Amniotic stem cell (primary cell): ENCODE results near the gene GAPDHS.
A peak's percentile ranks its signal among the peaks of the same experiment; 100 is the strongest.

Source experiments
- DNase-seq: peaks from one replicate; lab custom pipeline; 2025; lab: John Stamatoyannopoulos, UW

The GAPDHS gene

GRCh38 chr19:35510626-35510964 lies 22.7 kb upstream of the GAPDHS start:
- DNase-seq, result no peak

GRCh38 chr19:35511337-35511736 lies 21.9 kb upstream of the GAPDHS start:
- no peak for DNase-seq

DNA sequence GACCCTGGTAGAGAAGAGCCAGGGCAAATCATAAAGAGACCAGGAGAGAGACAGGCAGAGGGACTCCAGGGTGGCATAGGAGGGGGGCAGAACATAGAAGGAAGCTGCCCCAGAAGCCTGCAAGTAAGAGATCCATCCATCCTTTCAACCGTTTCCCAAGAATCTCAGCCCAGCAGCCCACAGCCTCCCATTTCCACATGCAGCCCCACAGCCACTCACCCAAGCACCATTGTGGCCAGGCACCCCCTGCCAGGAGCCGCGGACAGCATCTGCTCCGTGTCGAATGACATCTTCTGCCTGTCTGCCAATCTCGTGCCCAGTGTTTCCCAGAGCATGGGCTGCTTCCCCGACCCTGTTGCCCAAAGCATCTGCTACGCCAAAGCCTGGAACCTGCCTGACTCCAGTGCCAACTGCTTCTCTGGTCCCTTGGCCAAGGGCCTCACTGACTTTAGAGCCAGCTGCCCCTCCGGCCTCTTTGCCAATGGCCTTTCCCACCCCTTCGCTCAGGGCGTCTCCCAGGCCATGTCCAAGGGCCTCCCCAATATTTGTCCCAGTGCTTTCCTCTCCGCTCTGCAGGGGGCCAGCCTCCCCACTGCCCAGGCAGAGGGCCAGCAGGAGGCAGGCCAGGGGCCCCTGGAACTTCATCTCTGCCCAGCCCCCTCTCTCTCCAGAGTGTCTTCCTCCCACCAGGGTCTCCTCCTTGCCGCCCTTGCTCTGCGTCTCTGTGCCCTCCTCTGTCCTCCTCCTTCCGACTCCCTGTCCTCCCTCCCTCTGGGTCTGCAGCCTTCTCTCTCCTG lies 20.2 kb upstream of the GAPDHS start:
- DNase-seq, result no peak

DNA sequence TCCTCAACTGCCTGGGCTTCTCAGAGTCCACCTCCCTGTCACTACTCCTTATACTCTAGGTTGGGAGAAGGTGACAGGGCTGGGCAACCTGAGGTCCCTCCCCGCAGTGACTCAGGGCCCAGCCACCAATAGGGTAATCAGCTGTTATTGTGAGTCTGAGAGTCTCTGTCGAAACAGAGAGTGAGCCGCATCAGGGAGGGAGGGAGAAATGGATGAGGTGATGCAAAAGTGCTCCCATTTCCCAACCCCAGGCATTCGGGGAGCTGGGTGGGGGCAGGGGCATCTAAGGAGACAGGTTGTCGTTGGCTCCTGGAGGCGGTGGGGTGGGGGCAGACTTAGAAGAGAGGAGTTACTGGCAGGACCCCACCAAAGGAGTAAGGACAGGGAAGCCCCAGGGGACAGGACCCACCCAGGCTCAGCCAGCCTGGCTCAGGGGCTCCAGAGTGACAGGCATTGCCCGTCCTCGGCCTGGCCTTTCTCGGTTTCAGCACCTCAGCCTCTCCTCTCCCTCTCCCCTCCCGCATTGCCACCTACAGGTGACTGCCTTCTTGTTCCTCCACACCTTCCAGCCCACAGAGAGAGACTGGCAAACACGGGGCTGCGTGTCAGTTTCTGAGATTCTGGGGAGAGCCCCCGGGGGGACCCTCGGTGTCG lies 19.5 kb upstream of the GAPDHS start, which contains the start of gene DMKN:
TSS of gene DMKN (minus strand) at position 22 of the 654 bp plus-strand sequence. CDS start 174 bp downstream, outside the sequence.
- DNase-seq, result no peak

DNA sequence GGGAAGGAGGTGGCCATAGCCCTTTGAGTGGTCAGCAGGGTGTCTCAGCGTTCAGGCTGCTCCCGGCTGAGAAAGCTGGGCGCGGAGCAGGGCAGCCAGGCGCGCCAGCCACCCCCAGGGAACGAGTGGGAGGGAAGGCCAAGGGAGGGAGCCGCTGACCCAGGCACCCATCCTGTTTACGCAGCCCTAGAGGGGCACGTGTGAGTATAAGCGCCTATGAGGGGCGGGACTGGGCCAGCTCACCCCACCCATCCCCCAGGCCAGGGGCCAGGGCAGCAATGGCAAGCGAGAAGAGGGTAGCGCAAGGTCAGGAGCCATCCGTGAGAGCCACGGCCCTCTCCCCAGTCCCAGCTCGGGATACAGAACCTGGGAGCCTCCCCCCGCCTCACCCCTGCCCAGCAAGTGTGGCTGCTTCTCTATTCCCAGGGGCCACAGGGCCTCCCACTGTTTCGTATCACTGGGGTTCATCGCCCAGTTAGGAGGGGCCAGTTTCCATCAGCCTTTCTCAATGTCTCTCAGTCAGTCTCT lies 18.9 kb upstream of the GAPDHS start:
- DNase-seq, result no peak

DNA sequence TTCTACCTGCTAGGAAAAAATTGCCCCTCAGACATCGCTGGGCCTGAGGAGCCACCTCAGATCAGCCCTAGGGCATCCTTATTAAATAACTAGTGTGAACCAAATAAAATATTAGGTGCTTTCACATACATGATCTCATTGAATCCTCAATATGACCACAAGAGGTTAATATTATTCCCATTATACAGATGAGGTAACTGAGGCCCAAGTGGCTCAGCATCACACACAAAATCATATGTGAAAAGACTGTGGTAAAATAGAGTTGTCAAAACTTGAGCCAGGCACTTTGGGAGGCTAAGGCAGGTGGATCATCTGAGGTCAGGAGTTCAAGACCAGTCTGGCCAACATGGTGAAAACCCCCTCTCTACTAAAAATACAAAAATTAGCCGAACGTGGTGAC lies 16.9 kb upstream of the GAPDHS start:
- DNase-seq, result no peak

- no peak for DNase-seq
These were observed 15.9 kb upstream of the GAPDHS start for GRCh38 chr19:35517342-35517741.

DNA sequence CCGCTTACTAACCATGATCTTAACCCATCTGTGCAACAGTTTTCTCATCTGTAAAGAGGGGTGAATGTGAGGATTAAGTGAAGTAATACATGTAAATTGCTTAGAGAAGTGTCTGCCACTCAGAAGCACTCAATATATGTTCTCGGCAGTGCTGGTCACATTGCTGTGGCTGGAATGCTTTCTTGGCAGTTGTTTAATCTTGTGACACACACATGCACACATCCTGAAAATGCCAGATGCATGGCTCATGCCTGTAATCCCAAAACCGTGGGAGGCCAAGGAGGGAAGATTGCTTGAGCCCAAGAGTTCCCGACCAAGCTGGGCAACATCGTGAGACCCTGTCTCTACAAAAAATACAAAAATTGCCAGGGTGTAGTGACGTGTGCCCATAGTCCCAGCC lies 14.9 kb upstream of the GAPDHS start:
- DNase-seq, result peak; percentile 61

DNA sequence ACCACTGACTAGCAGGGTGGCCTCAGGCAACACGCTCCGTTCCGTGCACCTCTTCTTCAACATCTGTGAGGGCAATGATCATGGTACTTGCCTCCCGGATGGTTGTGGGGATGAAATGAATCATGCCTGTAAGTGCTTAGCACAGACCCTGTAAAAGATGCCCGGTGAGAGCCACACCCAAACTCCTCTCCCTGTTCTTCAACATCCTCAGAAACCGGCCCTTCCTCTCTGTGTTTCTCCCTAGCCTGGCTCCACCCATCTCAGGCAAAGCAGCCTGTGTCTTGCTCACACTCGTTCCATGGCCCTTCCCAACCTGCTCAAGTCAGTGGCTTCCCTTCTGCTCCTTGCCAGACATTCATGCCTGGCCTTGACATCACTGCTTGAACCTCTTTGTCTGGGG lies 14.0 kb upstream of the GAPDHS start:
- DNase-seq, result no peak

GRCh38 chr19:35521124-35521743 lies 12.0 kb upstream of the GAPDHS start:
- DNase-seq, result no peak

- DNase-seq, result no peak
These were observed 10.4 kb upstream of the GAPDHS start for GRCh38 chr19:35522745-35523327.

DNA sequence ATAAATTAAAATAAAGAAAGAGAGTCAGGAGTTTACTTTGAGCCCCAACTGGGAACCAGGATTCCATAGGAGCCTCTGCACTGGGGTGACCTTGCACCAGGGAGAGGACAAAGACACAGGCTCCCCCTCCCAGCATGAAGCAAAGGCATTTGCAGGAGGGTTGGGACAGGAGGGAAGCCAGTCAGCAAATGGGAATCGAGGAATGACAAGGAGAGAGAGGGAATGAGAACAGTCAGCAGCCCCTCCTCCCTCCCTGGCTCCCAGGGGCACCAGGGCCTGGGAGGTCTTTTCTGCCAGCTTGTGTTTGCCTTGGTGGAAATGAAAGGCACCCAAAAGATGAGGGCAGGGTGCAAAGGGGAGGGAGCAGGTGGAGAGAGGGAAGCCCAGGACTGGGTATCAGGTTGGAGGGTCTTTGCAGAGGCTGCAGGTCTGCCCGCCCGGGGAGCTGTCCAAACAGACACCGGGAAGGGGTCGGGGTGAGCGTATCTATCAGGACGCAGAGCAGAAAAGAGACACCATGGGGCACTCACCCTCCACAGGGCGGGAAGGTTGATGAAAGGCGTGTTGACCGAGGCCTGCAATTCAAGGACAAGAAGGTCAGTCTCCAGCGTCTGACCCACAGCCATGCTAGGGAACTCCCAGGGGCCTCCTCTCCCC lies 8.9 kb upstream of the GAPDHS start:
- no peak for DNase-seq

GRCh38 chr19:35525873-35526272 lies 7.4 kb upstream of the GAPDHS start:
- no peak for DNase-seq

DNA sequence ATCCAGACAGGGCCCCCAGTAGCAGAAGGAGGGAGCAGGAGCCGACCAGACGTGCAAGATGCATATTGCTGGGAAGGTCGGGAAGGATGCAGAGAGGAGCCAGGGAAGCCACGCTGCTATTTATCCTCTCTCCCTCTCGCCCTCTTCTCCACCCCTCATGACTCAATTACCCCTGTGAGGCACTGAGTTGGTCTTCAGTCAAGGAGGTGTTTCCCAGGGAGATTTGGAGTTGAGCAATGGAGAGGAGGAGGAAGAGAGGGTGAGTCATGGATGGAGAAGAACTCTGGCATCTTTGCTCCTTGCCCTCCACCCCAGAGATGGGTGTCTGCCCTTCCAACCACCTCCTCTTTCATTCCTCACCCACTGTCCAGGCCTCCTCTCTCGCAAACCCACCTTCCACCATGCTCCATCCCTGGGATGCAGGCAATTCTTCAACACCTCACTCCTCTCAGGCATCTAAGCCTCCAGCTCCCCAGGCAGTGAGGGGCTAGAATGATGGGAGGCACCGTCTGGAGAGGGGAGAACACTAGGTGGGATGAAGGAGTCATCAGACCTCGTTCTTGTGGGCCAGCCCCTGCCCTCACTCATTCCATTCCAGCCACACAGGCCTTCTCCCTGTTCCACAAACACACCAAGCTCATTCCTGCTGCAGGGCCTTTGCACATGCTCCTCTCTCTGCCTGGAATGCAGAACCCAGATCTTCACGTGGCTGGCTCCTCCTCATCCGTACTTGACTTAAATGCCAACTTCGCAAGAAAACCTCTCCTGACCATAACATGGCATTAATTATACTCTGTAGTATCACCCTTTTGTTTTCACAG lies 4.8 kb upstream of the GAPDHS start, which contains the start of gene SBSN:
TSS of gene SBSN (minus strand) at position 94 of the 821 bp plus-strand sequence. CDS start at position 64, 30 bp downstream.
- DNase-seq, result peak; percentile 10

- no peak for DNase-seq
These were observed 3.7 kb upstream of the GAPDHS start for GRCh38 chr19:35529241-35530218.

- no peak for DNase-seq
These were observed 2.0 kb upstream of the GAPDHS start for GRCh38 chr19:35531291-35531690.

DNA sequence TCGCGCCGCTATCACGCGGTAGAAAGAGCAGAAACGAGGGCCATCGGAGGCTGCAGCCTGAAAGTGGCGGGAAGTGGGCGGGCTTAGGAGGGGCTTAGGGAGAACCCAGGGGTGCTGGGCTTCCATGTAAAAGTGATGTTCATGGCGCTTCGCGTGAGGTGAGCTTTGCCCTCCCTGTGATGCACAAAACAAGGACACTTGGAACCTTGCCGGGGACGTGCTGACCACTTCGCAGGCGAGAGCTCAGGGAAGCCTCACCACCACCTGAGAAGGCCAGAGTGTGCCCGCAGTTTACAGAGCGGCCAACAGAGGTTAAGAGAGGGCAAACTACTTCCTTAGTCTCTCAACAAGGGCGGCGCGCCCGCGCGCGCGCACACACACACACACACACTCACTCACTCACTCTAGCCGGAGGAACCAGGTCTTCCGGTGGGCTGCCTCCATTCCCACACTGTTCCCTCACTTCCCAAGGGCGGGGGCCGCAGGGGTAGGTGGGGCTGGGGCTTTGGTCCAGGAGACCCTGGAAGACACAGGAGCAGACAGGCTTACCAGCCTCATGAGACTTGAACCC lies 651 bp downstream of the GAPDHS start:
- DNase-seq, result no peak

DNA sequence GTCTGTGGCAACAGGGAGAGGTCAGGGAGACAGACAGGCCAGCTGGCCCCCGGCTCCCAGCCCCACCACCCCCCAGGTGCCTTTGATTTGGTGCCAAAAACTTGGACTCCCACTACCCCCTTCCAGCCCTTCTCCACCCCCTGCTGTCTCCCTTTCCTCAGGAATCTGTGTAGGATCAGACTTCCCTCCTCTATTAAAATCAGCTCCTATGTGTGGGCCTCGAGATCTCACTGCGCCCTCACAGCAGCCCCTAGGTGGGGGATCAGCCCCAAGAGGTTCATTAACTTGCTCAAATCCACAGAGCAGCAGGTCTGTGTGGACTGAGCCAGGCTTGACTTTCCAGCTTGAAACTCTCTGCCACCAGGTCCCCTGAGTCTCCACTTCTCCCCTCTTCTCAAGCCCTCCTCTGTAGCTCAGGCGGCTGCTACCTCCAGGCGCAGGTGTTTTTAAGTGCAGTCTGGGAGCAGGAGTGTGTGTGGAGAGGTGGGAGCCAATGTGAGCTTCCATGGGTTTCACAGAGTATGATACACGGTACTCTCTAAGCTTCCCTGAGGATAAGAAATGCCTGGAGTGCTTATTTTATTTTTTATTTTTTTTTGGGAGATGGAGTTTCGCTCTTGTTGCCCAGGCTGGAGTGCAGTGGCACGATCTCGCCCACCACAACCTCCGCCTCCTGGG lies 1.7 kb downstream of the GAPDHS start:
- DNase-seq, result no peak

DNA sequence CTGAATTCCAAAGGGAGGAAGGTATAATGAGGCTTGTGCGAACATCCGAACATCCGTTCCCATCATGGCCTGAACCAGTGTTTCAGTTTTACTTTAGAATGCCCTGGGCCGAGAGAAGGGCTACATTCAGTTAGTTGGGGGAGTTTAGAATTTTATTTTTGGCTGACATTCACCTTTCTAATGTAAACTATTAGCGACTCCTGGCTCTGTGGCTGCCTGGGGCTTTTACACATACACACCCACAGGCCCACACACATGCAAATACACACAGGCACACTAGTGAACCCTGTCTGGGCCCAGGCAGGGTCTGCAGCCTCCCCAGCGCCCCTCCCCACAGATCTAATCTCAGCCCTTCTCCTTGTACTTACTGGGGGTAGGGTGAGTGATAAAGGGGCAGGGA lies 6.1 kb downstream of the GAPDHS start:
- no peak for DNase-seq
